Natural killer cell (primary cell): Measurements from ENCODE around the gene DCTN2. TPM values are rescaled to one million over a fixed set of nuclear protein-coding genes. Genes with fewer than 3 reads are reported as not detected.
"Not testable (repeated sequence)": the region's sequence is repeated elsewhere in the genome, so short reads cannot be mapped to it uniquely, and the experiment has no call there.

Source experiments
- ATAC-seq, 3 donors: fragments of 150-1000 bp in 2 of 3; fragments of 200-7000 bp in 1 of 3; cut with Tn5 transposase; 1 replicate in 1 of 3; 2 replicates in 2 of 3; pipeline ENCODE4 v1.10.0; 2021; ENCODE audit warnings: mild to moderate bottlenecking in 2 of 3, moderate library complexity in 2 of 3
- DNase-seq, 2 donors: peaks; one replicate each; pipeline versions ENCODE4 v3.0.0 to v3.0.0-alpha.2; 2013 to 2021; ENCODE audit warnings: mixed read lengths in 1 of 2
- H3K27ac ChIP-seq: one replicate; pipeline ENCODE4 v1.5.1; 2013; ENCODE audit warnings: mild to moderate bottlenecking, low read length
- H3K27me3 ChIP-seq: one replicate; pipeline ENCODE4 v1.6.1; 2013; ENCODE audit warnings: low read length; ENCODE audit not compliant: control insufficient read depth, insufficient read depth
- H3K36me3 ChIP-seq: one replicate; pipeline ENCODE4 v1.6.1; 2013; ENCODE audit warnings: low read length; ENCODE audit not compliant: control insufficient read depth, insufficient read depth
- H3K4me1 ChIP-seq: one replicate; pipeline ENCODE4 v1.6.1; 2013; ENCODE audit warnings: low read length; ENCODE audit not compliant: control insufficient read depth, insufficient read depth
- H3K4me3 ChIP-seq: one replicate; pipeline ENCODE4 v1.5.1; 2013; ENCODE audit warnings: low read length
- H3K9me3 ChIP-seq: one replicate; pipeline ENCODE4 v1.6.1; 2013; ENCODE audit warnings: low read length; ENCODE audit not compliant: control insufficient read depth, insufficient read depth
- H3K27ac Mint-ChIP-seq, 2 donors: one replicate each; pipeline ENCODE4 v1.8.0; 2022; ENCODE audit warnings: mild to moderate bottlenecking in 2 of 2, mixed read lengths in 2 of 2, moderate library complexity in 1 of 2
- H3K27me3 Mint-ChIP-seq, 2 donors: one replicate each; pipeline ENCODE4 v1.8.0; 2022; ENCODE audit warnings: low read depth in 2 of 2, mixed read lengths in 2 of 2
- H3K36me3 Mint-ChIP-seq: one replicate; pipeline ENCODE4 v1.8.0; 2022; ENCODE audit warnings: mixed read lengths
- H3K4me1 Mint-ChIP-seq, 2 donors: one replicate each; pipeline ENCODE4 v1.8.0; 2022; ENCODE audit warnings: mixed read lengths in 2 of 2
- H3K4me3 Mint-ChIP-seq: one replicate; pipeline ENCODE4 v1.8.0; 2022; ENCODE audit warnings: mild to moderate bottlenecking, moderate library complexity, mixed read lengths
- H3K9me3 Mint-ChIP-seq, 2 donors: one replicate each; pipeline ENCODE4 v1.8.0; 2022; ENCODE audit warnings: mixed read lengths in 2 of 2
- WGBS: methylation state at CpG from one replicate; pipeline ENCODE4 v1.1.7; 2013; ENCODE audit warnings: missing lambda C conversion rate; ENCODE audit not compliant: insufficient coverage; 5-methylcytosine and 5-hydroxymethylcytosine counted together
- intact Hi-C: fragments of 100-400 bp; cut with micrococcal nuclease; formaldehyde crosslinking; loops from one replicate; pipeline ENCODE4 v1.14.2; 2022
- total RNA-seq, 4 donors: library from RNA; stranded (reverse); fragments of 120-200 nt in 1 of 4; gene quantifications; one replicate each; pipeline versions ENCODE4 v1.2.3 to v1.2.4, GENCODE V29; 2013 to 2022
- TF ChIP-seq, protein P1 (sequence below): fragments of 200-600 bp; IDR thresholded peaks from one replicate; pipeline ENCODE4 v1.8.0; 2022; ENCODE audit warnings: antibody characterized with exemption

DCTN2 gene
- total RNA-seq, 3 donors from 2014 or later (not counting 1 experiment from before 2014, with no cell fraction given) = 65.5 to 76.5 (median 71.8) TPM

DNA sequence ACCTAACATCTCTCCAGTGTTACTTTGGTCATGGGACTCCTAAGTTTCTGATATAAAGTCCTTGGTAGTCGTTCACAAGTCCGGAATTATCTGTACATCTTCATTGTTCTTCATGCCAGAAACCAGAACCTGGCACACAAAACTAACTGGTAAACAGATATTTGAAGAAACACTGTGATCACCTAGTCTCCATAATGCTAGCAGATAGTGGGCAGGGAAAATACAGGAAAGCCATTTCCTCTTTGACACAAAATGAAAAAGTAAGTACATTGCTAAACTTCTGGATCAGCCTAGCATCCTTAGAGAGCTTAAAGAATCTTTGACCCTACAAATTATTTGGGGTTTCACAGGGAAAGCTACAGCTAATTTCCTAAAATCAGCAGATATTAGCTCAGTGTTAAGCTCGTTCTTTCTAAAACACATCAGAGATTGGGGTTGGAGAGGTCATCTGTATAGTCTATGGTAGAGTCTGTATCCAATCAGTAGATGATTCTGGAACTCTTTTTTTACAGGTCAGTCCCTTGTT lies 31.5 kb downstream of the DCTN2 start:
- Histone ChIP-seq H3K9me3 (no peaks in the 10 kb centered on the region), H3K27me3 (no peaks in the 10 kb centered on the region), H3K36me3 (peaks cover 66% of the 10 kb centered on the region), H3K4me1 (peaks cover 22% of the 10 kb centered on the region), H3K27ac (no peak overlapping the region), H3K4me3 (no peak overlapping the region)
- H3K36me3 Mint-ChIP-seq = peaks cover 18% of the 10 kb centered on the region
- WGBS = 93% methylated on average over 3 of the region's 3 CpGs
- H3K4me1 Mint-ChIP-seq = peaks cover 20 to 36% of the 10 kb centered on the region in 2 donors
- TF ChIP-seq, protein P1, sequence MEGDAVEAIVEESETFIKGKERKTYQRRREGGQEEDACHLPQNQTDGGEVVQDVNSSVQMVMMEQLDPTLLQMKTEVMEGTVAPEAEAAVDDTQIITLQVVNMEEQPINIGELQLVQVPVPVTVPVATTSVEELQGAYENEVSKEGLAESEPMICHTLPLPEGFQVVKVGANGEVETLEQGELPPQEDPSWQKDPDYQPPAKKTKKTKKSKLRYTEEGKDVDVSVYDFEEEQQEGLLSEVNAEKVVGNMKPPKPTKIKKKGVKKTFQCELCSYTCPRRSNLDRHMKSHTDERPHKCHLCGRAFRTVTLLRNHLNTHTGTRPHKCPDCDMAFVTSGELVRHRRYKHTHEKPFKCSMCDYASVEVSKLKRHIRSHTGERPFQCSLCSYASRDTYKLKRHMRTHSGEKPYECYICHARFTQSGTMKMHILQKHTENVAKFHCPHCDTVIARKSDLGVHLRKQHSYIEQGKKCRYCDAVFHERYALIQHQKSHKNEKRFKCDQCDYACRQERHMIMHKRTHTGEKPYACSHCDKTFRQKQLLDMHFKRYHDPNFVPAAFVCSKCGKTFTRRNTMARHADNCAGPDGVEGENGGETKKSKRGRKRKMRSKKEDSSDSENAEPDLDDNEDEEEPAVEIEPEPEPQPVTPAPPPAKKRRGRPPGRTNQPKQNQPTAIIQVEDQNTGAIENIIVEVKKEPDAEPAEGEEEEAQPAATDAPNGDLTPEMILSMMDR = no peak
- peak overlapping the region; percentile 46 to 99 for H3K27ac Mint-ChIP-seq
- H3K9me3 Mint-ChIP-seq = no peaks in the 10 kb centered on the region
- no peaks in the 10 kb centered on the region for H3K27me3 Mint-ChIP-seq
- intact Hi-C loops = no loop called here
- no peak for DNase-seq
- ATAC-seq = no peak
- no peak overlapping the region for H3K4me3 Mint-ChIP-seq

DNA sequence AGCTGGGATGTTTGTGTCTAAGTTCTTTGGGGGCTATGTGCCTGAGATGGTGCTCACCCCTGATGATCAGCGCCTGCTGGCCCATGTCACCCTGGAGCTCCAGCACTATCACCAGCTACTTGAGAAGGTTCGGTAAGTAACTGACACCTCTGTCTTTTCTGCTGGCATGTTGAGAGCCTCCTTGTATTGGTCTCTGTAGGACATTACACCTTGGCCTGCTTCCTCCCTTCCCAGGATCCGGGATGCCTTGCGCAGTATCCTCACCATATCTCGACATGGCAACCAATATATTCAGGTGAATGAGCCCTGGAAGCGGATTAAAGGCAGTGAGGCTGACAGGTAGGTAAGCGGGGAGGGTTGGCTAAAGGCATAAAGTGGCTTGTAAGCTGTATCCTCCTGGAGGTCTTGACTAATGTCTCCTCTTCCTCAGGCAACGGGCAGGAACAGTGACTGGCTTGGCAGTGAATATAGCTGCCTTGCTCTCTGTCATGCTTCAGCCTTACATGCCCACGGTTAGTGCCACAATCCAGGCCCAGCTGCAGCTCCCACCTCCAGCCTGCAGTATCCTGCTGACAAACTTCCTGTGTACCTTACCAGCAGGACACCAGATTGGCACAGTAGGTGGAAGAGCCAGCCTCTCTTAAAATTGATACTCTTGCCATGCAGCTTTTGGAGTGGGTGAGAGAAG lies 32.1 kb downstream of the DCTN2 start:
- 95% methylated on average over 9 of the region's 9 CpGs for WGBS
- Mint-ChIP-seq H3K27ac (peak overlapping the region; percentile 46 to 99), H3K4me1 (peaks cover 20 to 30% of the 10 kb centered on the region in 2 donors), H3K9me3 (no peaks in the 10 kb centered on the region), H3K4me3 (peak overlapping the region; percentile 13), H3K36me3 (peaks cover 20% of the 10 kb centered on the region), H3K27me3 (no peaks in the 10 kb centered on the region)
- TF ChIP-seq, protein P1 = no peak
- Histone ChIP-seq H3K4me1 (peaks cover 19% of the 10 kb centered on the region), H3K27me3 (no peaks in the 10 kb centered on the region), H3K36me3 (peaks cover 68% of the 10 kb centered on the region), H3K27ac (no peak overlapping the region), H3K4me3 (no peak overlapping the region), H3K9me3 (no peaks in the 10 kb centered on the region)
- intact Hi-C loops = no loop called here
- DNase-seq (no peak), ATAC-seq (no peak)

DNA sequence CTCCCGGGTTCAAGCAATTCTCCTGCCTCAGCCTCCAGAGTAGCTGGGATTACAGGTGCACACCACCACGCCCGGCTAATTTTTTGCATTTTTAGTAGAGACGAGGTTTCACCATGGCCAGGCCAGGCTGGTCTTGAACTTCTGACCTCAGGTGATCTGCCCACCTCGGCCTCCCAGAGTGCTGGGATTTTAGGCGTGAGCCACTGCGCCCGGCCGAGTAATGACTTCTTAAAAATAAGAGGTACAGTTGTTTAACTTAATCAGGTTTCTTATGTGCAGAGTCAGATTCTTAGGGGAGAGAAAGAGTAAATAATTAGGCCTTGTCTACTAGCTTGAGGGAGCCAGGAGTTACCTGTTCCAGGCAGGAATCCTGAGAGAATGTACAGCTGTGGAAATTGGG lies 32.7 kb downstream of the DCTN2 start:
- H3K27me3 ChIP-seq, H3K9me3 ChIP-seq, H3K27me3 Mint-ChIP-seq, H3K9me3 Mint-ChIP-seq, H3K4me3 ChIP-seq, H3K27ac ChIP-seq, DNase-seq, ATAC-seq, intact Hi-C loops, H3K4me3 Mint-ChIP-seq: not testable (repeated sequence)
- Histone ChIP-seq H3K4me1 (peaks cover 13% of the 10 kb centered on the region), H3K36me3 (peaks cover 72% of the 10 kb centered on the region)
- Mint-ChIP-seq H3K36me3 (peaks cover 26% of the 10 kb centered on the region), H3K4me1 (peaks cover 17 to 24% of the 10 kb centered on the region in 2 donors), H3K27ac (peak overlapping the region; percentile 46 to 99)
- 95% methylated on average over 9 of the region's 9 CpGs for WGBS

DNA sequence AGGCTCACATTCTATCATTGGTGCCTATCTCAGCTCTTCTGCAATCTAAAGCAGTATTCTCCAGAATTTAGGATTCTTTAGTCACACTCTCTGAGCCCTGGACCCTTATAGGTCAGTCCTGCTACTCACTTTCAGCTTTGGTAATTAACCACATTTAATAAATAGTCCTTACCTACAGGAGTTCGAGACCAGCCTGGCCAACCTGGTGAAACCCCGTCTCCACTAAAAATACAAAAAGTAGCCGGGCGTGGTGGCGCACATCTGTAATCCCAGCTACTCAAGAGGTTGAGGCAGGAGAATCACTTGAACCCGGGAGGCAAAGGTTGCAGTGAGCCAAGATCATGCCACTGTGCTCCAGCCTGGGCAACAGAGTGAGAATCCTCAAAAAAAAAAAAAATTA lies 33.3 kb downstream of the DCTN2 start:
- H3K4me3 Mint-ChIP-seq, H3K4me1 ChIP-seq, intact Hi-C loops, H3K27me3 Mint-ChIP-seq, H3K27ac ChIP-seq, ATAC-seq, H3K4me3 ChIP-seq, H3K27me3 ChIP-seq, H3K9me3 Mint-ChIP-seq, H3K9me3 ChIP-seq, DNase-seq: not testable (repeated sequence)
- Mint-ChIP-seq H3K27ac (peak overlapping the region in 1 of 2 donors; percentile 60), H3K4me1 (peaks cover 12 to 18% of the 10 kb centered on the region in 2 donors), H3K36me3 (peaks cover 26% of the 10 kb centered on the region)
- 85% methylated on average over 6 of the region's 6 CpGs for WGBS
- peaks cover 76% of the 10 kb centered on the region for H3K36me3 ChIP-seq
